Measurements from ENCODE around the gene CSNK2B. TPM values are rescaled to one million over a fixed set of nuclear protein-coding genes. Genes with fewer than 3 reads are reported as not detected.

Gene CSNK2B
- total and polyA plus RNA-seq, 9 of the 15 experiments (the other 6 are each of a cell fraction or from before 2014, with no cell fraction given): 120 to 1,126 (median 529) TPM

- TF ChIP-seq ZBTB8A (IDR thresholded peaks at IDR 0.05; ENCODE audit: partially characterized antibody) (no peak), THRB (CRISPR knock-in tag; conservative IDR thresholded peaks at IDR 0.05) (peak; percentile 53; the same call in 1 of the 2 replicates), ZC3H8 (IDR thresholded peaks at IDR 0.05) (peak; percentile 66; the same call in 1 of the 2 replicates), ASH1L (IDR thresholded peaks at IDR 0.05; ENCODE audit: borderline replicate concordance, low read depth, partially characterized antibody) (peak; percentile 62), ZNF316 (IDR thresholded peaks at IDR 0.05) (no peak), THRAP3 (IDR thresholded peaks at IDR 0.05; ENCODE audit: borderline replicate concordance) (peak; percentile 62; the same call in 1 of the 2 replicates), ARID2 (IDR thresholded peaks at IDR 0.05) (0 out of 2 replicates have a peak, but pooled peaks have one; percentile 5), NEUROD1 (IDR thresholded peaks at IDR 0.05; ENCODE audit: borderline replicate concordance, low read depth, low read length, partially characterized antibody) (peak; percentile 12), POLR2B (IDR thresholded peaks at IDR 0.05; ENCODE audit: low read depth, partially characterized antibody) (no peak)
- TF ChIP-seq, protein P1, sequence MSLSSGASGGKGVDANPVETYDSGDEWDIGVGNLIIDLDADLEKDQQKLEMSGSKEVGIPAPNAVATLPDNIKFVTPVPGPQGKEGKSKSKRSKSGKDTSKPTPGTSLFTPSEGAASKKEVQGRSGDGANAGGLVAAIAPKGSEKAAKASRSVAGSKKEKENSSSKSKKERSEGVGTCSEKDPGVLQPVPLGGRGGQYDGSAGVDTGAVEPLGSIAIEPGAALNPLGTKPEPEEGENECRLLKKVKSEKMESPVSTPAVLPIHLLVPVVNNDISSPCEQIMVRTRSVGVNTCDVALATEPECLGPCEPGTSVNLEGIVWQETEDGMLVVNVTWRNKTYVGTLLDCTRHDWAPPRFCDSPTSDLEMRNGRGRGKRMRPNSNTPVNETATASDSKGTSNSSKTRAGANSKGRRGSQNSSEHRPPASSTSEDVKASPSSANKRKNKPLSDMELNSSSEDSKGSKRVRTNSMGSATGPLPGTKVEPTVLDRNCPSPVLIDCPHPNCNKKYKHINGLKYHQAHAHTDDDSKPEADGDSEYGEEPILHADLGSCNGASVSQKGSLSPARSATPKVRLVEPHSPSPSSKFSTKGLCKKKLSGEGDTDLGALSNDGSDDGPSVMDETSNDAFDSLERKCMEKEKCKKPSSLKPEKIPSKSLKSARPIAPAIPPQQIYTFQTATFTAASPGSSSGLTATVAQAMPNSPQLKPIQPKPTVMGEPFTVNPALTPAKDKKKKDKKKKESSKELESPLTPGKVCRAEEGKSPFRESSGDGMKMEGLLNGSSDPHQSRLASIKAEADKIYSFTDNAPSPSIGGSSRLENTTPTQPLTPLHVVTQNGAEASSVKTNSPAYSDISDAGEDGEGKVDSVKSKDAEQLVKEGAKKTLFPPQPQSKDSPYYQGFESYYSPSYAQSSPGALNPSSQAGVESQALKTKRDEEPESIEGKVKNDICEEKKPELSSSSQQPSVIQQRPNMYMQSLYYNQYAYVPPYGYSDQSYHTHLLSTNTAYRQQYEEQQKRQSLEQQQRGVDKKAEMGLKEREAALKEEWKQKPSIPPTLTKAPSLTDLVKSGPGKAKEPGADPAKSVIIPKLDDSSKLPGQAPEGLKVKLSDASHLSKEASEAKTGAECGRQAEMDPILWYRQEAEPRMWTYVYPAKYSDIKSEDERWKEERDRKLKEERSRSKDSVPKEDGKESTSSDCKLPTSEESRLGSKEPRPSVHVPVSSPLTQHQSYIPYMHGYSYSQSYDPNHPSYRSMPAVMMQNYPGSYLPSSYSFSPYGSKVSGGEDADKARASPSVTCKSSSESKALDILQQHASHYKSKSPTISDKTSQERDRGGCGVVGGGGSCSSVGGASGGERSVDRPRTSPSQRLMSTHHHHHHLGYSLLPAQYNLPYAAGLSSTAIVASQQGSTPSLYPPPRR (CRISPR knock-in tag; IDR thresholded peaks at IDR 0.05; ENCODE audit: borderline replicate concordance): 0 out of 2 replicates have a peak, but pooled peaks have one; percentile 56
- TF ChIP-seq, protein P2, sequence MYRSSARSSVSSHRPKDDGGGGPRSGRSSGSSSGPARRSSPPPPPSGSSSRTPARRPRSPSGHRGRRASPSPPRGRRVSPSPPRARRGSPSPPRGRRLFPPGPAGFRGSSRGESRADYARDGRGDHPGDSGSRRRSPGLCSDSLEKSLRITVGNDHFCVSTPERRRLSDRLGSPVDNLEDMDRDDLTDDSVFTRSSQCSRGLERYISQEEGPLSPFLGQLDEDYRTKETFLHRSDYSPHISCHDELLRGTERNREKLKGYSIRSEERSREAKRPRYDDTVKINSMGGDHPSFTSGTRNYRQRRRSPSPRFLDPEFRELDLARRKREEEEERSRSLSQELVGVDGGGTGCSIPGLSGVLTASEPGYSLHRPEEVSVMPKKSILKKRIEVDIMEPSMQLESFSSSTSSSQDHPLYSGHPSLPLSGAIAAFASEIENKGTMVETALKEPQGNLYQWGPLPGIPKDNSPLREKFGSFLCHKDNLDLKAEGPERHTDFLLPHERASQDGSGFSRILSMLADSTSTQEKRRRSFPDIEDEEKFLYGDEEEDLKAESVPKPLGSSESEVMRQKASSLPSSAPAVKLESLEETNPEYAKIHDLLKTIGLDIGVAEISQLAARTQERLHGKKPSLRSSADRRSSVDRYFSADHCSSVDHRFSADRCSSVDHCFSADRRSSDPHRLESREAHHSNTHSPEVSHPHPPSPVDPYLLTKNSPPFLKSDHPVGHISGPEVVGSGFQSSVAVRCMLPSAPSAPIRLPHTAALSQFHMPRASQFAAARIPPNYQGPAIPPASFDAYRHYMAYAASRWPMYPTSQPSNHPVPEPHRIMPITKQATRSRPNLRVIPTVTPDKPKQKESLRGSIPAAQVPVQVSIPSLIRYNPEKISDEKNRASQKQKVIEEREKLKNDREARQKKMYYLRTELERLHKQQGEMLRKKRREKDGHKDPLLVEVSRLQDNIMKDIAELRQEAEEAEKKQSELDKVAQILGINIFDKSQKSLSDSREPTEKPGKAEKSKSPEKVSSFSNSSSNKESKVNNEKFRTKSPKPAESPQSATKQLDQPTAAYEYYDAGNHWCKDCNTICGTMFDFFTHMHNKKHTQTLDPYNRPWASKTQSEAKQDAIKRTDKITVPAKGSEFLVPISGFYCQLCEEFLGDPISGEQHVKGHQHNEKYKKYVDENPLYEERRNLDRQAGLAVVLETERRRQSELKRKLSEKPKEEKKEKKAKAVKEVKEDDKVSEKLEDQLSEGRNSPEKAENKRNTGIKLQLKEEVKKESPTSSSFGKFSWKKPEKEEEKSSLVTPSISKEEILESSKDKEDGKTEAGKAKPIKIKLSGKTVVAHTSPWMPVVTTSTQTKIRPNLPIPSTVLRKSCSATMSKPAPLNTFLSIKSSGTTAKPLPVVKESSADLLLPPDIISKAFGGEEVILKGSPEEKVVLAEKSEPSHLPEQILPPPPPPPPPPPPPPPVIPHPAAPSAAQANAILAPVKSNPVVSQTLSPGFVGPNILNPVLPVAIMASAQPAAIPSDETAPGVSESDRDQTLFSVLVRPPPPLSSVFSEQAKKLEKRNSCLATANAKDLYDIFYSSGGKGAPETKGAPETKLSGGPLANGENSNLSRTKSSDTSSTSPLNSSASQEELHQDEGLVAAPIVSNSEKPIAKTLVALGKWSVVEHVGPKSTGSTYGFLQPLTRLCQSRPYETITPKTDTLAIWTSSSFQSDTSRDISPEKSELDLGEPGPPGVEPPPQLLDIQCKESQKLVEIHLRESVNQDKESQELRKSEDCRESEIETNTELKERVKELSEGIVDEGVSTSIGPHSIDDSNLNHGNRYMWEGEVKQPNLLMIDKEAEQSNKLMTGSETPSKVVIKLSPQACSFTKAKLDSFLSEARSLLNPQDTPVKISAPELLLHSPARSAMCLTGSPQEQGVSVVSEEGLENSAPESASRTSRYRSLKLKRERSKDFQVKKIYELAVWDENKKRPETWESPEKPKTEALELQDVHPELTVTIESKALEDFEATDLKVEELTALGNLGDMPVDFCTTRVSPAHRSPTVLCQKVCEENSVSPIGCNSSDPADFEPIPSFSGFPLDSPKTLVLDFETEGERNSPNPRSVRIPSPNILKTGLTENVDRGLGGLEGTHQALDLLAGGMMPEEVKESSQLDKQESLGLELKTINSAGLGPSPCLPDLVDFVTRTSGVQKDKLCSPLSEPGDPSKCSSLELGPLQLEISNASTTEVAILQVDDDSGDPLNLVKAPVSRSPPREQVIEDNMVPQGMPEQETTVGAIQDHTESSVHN (IDR thresholded peaks at IDR 0.05; ENCODE audit: borderline replicate concordance in 1 of 2, low read depth in 1 of 2): 0 out of 4 replicates have a peak, but pooled peaks of 1 of the 2 experiments have one; percentile 52
Measured at GRCh38 chr6:31621320-31621939, 44.5 kb upstream of the CSNK2B start (continued).
